Thymus (tissue), 11 donors: Measurements from ENCODE around the gene ZBTB7C. TPM values are rescaled to one million over a fixed set of nuclear protein-coding genes. Genes with fewer than 3 reads are reported as not detected.

Source experiments
- DNase-seq, 9 donors: peaks; one replicate each; pipeline ENCODE4 v3.0.0-alpha.2; 2013; ENCODE audit warnings: low spot score in 9 of 9, low read depth in 6 of 9, missing footprints in 1 of 9
- H3K27ac ChIP-seq, 2 donors: one replicate each; pipeline ENCODE4 v1.5.1; 2013; ENCODE audit warnings: control low read depth in 1 of 2, low read depth in 1 of 2, low read length in 1 of 2, mild to moderate bottlenecking in 1 of 2, moderate library complexity in 1 of 2
- H3K27me3 ChIP-seq, 2 donors: one replicate each; pipeline ENCODE4 v1.5.1; 2013; ENCODE audit warnings: low read length in 1 of 2; ENCODE audit not compliant: control insufficient read depth in 2 of 2, insufficient read depth in 1 of 2
- H3K36me3 ChIP-seq, 2 donors: one replicate each; pipeline ENCODE4 v1.5.1; 2013; ENCODE audit warnings: low read length in 1 of 2, mild to moderate bottlenecking in 1 of 2, moderate library complexity in 1 of 2; ENCODE audit not compliant: control insufficient read depth in 2 of 2, insufficient read depth in 2 of 2
- H3K4me1 ChIP-seq, 2 donors: one replicate each; pipeline ENCODE4 v1.5.1; 2013; ENCODE audit warnings: low read length in 2 of 2; ENCODE audit not compliant: control insufficient read depth in 2 of 2, insufficient read depth in 2 of 2
- H3K4me3 ChIP-seq, 2 donors: one replicate each; pipeline ENCODE4 v1.5.1; 2013; ENCODE audit warnings: low read length in 2 of 2, control low read depth in 1 of 2, mild to moderate bottlenecking in 1 of 2
- H3K9me3 ChIP-seq, 2 donors: one replicate each; pipeline ENCODE4 v1.5.1; 2013; ENCODE audit warnings: low read length in 1 of 2, mild to moderate bottlenecking in 1 of 2; ENCODE audit not compliant: control insufficient read depth in 2 of 2, insufficient read depth in 1 of 2
- WGBS: extraction: QIAGEN DNeasy Blood & Tissue Kit; methylation state at CpG from one replicate; pipeline ENCODE4 v1.1.7; 2013; 5-methylcytosine and 5-hydroxymethylcytosine counted together
- polyA plus RNA-seq: library from polyadenylated mRNA; stranded (reverse); fragments of 200-250 nt; gene quantifications from one replicate; pipeline ENCODE4 v1.2.3, GENCODE V29; 2013
- total RNA-seq: library from RNA; stranded (reverse); fragments of 120-200 nt; gene quantifications from one replicate; pipeline ENCODE4 v1.2.4, GENCODE V29; 2013
- donor health status: healthy.

ZBTB7C gene
- total and polyA plus RNA-seq, 2 donors: 0.14 to 0.73 TPM

DNA sequence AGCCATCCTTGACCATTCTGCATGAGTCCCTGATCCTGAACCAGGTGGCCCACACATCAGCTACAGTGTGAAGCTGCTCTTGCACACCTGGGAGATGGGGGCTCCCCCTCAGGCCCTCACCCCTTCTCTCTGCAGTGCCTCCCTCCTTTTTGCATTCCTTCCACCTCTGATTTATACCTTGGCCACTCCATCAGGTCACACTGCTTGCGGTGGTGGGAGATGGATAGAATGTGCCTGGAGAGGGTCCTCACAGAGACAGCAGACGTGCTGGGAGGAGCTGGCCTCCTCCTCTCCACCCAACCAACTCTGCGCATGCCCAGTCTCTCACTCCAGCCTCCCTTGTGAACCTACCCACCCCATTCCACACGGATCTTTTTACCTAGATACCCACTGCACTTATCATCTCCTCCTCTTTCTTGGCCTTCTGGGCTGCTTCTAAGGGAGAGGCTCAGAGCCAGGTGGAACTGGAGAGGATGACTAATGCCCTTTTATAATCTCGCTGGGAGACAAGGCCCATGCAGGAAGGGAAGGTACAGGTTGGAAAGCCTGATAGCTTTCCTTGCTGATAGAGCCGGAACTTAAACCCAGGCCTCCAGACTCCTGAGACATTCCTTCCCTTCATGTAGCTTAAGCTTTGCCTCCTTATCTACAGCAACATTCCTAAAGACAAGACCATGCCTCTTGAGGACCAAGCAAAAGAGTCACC is 205.1 kb downstream of the ZBTB7C start:
- H3K36me3 ChIP-seq: no peaks in the 10 kb centered on the region
- H3K9me3 ChIP-seq: no peaks in the 10 kb centered on the region
- DNase-seq: no peak
- 95% methylated on average over 6 of the region's 6 CpGs for WGBS
- no peaks in the 10 kb centered on the region for H3K4me1 ChIP-seq
- H3K27ac ChIP-seq: no peak overlapping the region
- peaks cover 0 to 4% of the 10 kb centered on the region in 2 donors for H3K27me3 ChIP-seq
- H3K4me3 ChIP-seq: no peak overlapping the region

DNA sequence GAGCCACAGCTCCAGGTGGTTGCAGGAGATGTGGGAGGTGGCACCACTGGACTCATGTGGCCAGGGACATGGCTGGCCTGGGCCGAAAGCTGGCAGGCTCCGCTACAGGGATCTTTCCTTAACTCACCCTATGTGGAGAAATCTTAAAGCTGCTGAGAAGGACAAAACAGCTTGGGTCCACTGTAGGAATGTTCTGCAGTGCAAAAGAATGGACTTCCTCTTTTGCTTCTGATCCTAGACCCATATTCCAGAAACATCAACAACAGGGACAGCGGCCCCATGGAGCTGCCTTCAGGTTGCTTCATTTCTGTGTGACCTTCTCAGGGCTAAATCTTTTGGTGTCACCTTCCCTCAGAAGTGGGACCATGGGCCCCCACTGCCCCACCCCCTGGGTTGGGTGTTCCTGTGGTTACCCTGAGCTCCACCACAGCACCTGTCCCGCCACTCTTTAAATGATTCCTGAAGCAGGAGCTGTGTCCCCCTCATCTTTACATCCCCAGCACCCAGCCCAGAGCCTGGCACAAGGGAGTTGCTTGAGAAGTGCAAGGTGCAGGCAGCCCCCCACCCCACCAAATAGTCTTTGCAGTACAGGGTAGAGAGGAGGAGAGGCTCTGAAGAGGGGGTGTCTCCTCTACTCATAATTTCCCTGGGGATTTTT is 205.8 kb downstream of the ZBTB7C start:
- Histone ChIP-seq H3K4me1 (no peaks in the 10 kb centered on the region), H3K27ac (no peak overlapping the region), H3K36me3 (no peaks in the 10 kb centered on the region), H3K4me3 (no peak overlapping the region), H3K27me3 (peaks cover 0 to 9% of the 10 kb centered on the region in 2 donors), H3K9me3 (no peaks in the 10 kb centered on the region)
- DNase-seq: no peak
- 79% methylated on average over 4 of the region's 4 CpGs for WGBS

DNA sequence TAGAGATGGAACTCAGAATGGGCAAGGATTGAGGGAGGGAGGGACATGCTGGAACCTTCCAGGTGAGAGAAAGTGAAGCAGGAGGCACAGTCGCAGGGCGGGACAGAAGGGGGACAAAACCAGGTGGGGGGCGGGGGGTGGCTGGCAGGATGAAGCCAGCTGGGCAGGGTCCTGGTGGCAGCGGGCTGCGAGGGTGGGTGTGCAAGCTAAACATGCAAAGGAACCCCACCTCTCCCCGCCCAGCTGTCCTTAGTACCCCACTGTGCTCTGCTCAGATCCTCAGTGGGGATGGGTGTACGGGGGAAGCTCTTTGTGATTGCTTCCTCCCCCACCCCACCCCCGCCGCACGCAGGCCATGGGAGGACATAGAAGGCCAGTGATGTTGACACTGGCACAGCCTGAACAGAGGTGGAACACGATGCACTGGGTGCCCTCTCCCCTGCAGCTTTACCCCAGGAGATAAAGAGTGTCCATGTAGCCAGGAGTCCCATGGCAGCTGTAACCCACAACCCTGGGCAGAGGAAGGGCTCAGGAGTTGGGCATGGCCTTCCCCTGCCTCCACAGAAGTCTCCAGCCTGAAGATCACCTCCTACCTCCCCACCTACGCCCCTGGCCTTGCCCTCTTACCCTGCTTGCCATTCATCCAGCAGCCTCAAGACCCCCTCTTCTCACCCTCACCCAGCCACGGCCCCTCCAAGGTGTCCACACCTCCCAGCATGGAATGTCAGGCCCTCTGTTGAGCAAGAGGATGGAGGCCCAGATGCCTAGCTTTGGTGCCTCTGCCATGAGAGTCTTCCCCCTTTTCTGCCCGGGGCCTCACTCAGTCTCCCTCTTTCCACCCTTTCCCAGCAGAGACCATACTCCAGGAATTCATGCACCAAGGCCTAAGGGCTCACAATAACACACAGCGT is 206.6 kb downstream of the ZBTB7C start:
- H3K9me3 ChIP-seq: no peaks in the 10 kb centered on the region
- H3K4me3 ChIP-seq: no peak overlapping the region
- WGBS: 88% methylated on average over 15 of the region's 15 CpGs
- H3K27me3 ChIP-seq: peaks cover 0 to 9% of the 10 kb centered on the region in 2 donors
- no peaks in the 10 kb centered on the region for H3K4me1 ChIP-seq
- no peaks in the 10 kb centered on the region for H3K36me3 ChIP-seq
- no peak overlapping the region for H3K27ac ChIP-seq
- no peak for DNase-seq

DNA sequence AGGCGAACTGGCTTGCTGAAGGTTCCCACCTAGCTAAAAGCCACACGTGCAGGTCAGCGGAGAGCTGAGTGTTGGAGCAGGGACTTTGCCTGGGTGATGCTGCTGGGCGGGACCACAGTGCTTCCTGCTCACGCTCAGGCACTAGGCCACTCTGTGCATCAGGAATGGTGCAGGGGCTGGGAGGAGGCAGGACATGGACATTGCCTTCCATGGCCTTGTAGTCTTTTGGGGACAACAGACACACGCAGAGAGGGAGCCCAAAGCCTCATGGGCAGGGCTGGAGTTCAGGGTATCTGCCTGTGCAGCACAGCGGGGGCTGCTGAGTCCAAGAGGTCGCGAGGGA is 207.2 kb downstream of the ZBTB7C start:
- Histone ChIP-seq H3K9me3 (no peaks in the 10 kb centered on the region), H3K27me3 (peaks cover 0 to 9% of the 10 kb centered on the region in 2 donors), H3K27ac (no peak overlapping the region), H3K36me3 (no peaks in the 10 kb centered on the region), H3K4me1 (no peaks in the 10 kb centered on the region), H3K4me3 (no peak overlapping the region)
- 88% methylated on average over 9 of the region's 9 CpGs for WGBS
- no peak for DNase-seq

DNA sequence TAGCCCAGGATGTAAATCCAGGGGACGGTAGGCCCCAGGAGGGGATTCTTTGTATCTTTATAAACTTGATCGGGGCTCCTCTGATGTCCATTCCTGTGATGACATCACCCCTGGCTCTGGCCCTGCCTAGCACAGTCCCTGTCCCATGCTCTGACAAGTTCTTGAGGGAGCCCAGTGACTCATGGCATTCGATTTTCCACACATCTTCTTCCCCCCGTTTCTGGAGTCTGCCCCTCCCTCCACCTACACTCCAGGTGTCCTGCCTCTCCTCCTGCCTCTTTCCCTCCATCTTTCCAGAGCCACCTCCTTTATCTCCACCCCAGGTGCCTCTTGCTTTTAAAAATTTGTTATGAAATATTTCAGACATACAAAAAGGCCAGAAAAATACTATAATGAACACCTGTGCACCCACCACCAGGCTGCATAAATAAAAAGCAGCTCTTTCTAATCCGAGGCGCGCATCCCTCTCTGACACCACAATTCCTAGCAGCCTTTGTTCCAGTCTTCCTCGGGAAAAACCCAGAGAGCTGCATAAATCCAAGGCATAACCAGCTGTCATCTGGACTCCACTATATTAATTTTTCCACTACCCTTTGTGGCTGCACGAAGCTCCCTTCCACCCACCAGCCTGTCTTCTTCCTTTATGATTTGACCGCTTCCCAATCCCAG is 207.7 kb downstream of the ZBTB7C start:
- no peak overlapping the region for H3K27ac ChIP-seq
- peaks cover 0 to 9% of the 10 kb centered on the region in 2 donors for H3K27me3 ChIP-seq
- H3K4me3 ChIP-seq: no peak overlapping the region
- DNase-seq: no peak
- H3K9me3 ChIP-seq: no peaks in the 10 kb centered on the region
- no peaks in the 10 kb centered on the region for H3K36me3 ChIP-seq
- no peaks in the 10 kb centered on the region for H3K4me1 ChIP-seq
- 79% methylated on average over 10 of the region's 10 CpGs for WGBS

DNA sequence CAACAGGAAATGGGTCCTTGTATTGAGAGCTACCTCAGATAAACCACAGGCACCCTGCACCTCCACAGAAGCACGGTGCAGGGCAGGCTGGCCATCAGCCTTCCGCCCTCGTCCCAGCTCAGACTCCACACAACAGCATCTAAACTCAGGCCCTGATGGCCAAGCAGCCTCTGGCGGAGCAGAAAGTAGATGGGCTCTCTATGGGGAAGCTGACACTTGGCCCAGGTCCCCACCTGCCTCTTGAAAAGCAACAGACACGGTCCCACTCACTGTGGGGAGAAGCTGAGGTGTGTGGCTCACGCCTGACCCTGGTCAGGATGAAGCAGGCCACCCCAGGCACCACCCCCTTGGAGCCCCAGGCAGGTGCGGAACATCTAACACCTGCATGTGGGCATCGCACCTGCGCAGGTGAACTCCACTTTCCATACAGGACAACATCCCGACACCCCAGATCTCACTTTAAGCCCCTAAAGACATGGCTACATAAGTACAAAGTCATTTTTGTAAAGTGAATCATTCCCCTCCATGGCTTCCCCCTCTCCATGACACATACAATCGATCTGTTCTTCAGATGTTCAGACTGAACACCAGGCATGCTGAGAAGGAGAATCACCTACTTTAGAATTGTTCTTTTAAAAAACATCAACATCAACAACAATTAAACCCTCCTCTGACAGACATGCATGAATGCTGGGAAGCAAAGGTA is 208.4 kb downstream of the ZBTB7C start:
- Histone ChIP-seq H3K27ac (no peak overlapping the region), H3K27me3 (peaks cover 0 to 9% of the 10 kb centered on the region in 2 donors), H3K9me3 (no peaks in the 10 kb centered on the region), H3K4me1 (no peaks in the 10 kb centered on the region), H3K4me3 (no peak overlapping the region), H3K36me3 (no peaks in the 10 kb centered on the region)
- WGBS: 78% methylated on average over 11 of the region's 11 CpGs
- DNase-seq: no peak

DNA sequence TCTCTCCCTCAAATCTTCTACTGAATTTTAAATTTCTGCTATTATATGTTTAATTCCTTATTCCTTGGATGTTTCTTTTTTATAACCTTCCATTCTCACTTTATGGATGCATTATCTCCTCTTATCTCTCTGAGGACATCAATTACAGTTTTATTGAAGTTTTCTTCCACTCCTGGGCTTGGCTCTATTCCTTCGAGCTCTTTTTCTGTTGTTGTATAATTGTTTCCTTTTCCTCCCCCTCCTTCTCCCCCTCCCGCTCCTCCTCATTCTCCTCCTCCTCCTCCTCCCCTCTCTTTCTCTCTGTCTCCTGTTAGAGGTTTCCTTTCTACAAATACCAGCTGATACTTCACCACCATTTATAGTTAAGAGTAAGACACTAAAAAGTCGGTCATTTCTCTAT is 209.8 kb downstream of the ZBTB7C start:
- WGBS: 24% methylated on average over 3 of the region's 3 CpGs
- Histone ChIP-seq H3K27me3 (peaks cover 0 to 9% of the 10 kb centered on the region in 2 donors), H3K4me1 (no peaks in the 10 kb centered on the region), H3K36me3 (no peaks in the 10 kb centered on the region), H3K9me3 (no peaks in the 10 kb centered on the region), H3K27ac (no peak overlapping the region), H3K4me3 (no peak overlapping the region)
- no peak for DNase-seq

DNA sequence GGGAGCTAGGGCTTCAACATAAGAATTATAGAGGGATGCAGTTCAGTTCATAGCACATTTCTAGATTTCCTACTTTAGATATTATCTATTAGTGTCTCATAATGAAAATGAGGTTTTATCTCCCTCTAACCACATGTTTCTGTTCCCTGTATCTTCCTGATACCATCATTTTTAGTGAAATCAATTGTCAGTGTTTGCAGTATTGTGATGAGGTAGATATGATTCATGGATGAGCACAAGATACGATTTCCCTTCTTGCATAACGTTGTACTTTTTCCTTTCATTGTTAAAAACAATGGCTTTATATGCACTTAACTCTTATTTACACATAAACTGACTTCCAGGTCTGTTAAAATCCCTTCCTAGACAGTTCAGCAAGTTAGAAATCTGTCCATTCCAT is 211.4 kb downstream of the ZBTB7C start:
- H3K27ac ChIP-seq: no peak overlapping the region
- no peaks in the 10 kb centered on the region for H3K36me3 ChIP-seq
- no peak overlapping the region for H3K4me3 ChIP-seq
- H3K4me1 ChIP-seq: no peaks in the 10 kb centered on the region
- whole genome bisulfite sequencing: 66% methylated on average over 2 of the region's 2 CpGs
- DNase-seq: no peak
- H3K9me3 ChIP-seq: no peaks in the 10 kb centered on the region
- peaks cover 0 to 9% of the 10 kb centered on the region in 2 donors for H3K27me3 ChIP-seq
